HG03060 (cell line): ENCODE data around the gene SIX1.

Experiments
- ATAC-seq: cut with Tn5 transposase; IDR thresholded peaks from one replicate; pipeline ENCODE4 v1.9.1; 2021; ENCODE audit warnings: low read depth, moderate number of reproducible peaks; ENCODE audit not compliant: unreplicated experiment

The SIX1 gene

GRCh38 chr14:60643463-60644314 is 5.6 kb downstream of the SIX1 start:
- ATAC-seq, result no peak

GRCh38 chr14:60643141-60643462 is 6.2 kb downstream of the SIX1 start:
- no peak for ATAC-seq

GRCh38 chr14:60642270-60643140 is 6.8 kb downstream of the SIX1 start:
- no peak for ATAC-seq

- ATAC-seq, result no peak
Measured at GRCh38 chr14:60641742-60642269, 7.5 kb downstream of the SIX1 start.

GRCh38 chr14:60640859-60641741 is 8.2 kb downstream of the SIX1 start:
- no peak for ATAC-seq

GRCh38 chr14:60639674-60640073 is 9.6 kb downstream of the SIX1 start:
- no peak for ATAC-seq

- ATAC-seq, result no peak
Measured at GRCh38 chr14:60637479-60638315, 11.6 kb downstream of the SIX1 start.

GRCh38 chr14:60636879-60637478 is 12.3 kb downstream of the SIX1 start:
- no peak for ATAC-seq

GRCh38 chr14:60634153-60634552 is 15.1 kb downstream of the SIX1 start:
- ATAC-seq, result no peak

- ATAC-seq, result no peak
Measured at GRCh38 chr14:60632777-60633176, 16.5 kb downstream of the SIX1 start.

GRCh38 chr14:60632257-60632656 is 17.0 kb downstream of the SIX1 start:
- ATAC-seq, result no peak

- no peak for ATAC-seq
Measured at GRCh38 chr14:60631842-60632241, 17.4 kb downstream of the SIX1 start.

- no peak for ATAC-seq
Measured at GRCh38 chr14:60630129-60630528, 19.1 kb downstream of the SIX1 start.

GRCh38 chr14:60628892-60629291 is 20.4 kb downstream of the SIX1 start:
- no peak for ATAC-seq

- no peak for ATAC-seq
Measured at GRCh38 chr14:60622917-60623257, 26.4 kb downstream of the SIX1 start.

GRCh38 chr14:60622210-60622916 is 26.9 kb downstream of the SIX1 start:
- no peak for ATAC-seq

- ATAC-seq, result no peak
Measured at GRCh38 chr14:60621386-60621785, 27.9 kb downstream of the SIX1 start.

- ATAC-seq, result no peak
Measured at GRCh38 chr14:60618241-60618640, 31.0 kb downstream of the SIX1 start.

GRCh38 chr14:60616461-60616959 is 32.8 kb downstream of the SIX1 start:
- ATAC-seq, result no peak
